Stomach (tissue), 9 donors: ENCODE data around the gene ZGRF1. TPM values are rescaled to one million over a fixed set of nuclear protein-coding genes. Genes with fewer than 3 reads are reported as not detected.

Experiments
- DNase-seq, 2 donors: peaks; one replicate each; pipeline versions ENCODE4 v3.0.0 to v3.0.0-alpha.2; 2013 to 2019
- H3K27ac ChIP-seq, 5 donors: fragments of 200-600 bp in 4 of 5; sonication (generic) in 4 of 5; one replicate each; pipeline ENCODE4 v1.5.1; 2013 to 2019; ENCODE audit warnings: mild to moderate bottlenecking in 1 of 5, moderate library complexity in 1 of 5
- H3K27me3 ChIP-seq, 3 donors: fragments of 200-600 bp; sonication (generic); one replicate each; pipeline ENCODE4 v1.5.1; 2017 to 2019; ENCODE audit warnings: mixed run types in 1 of 3
- H3K36me3 ChIP-seq, 4 donors: fragments of 200-600 bp; sonication (generic); 1 replicate in 3 of 4; 2 replicates in 1 of 4; pipeline ENCODE4 v1.5.1; 2016 to 2019
- H3K4me1 ChIP-seq, 4 donors: fragments of 200-600 bp; sonication (generic); one replicate each; pipeline ENCODE4 v1.5.1; 2016 to 2019
- H3K4me3 ChIP-seq, 4 donors: fragments of 200-600 bp; sonication (generic) in 3 of 4; one replicate each; pipeline ENCODE4 v1.5.1; 2016 to 2019; ENCODE audit warnings: mild to moderate bottlenecking in 1 of 4
- H3K9me3 ChIP-seq, 4 donors: fragments of 200-600 bp; sonication (generic); one replicate each; pipeline ENCODE4 v1.5.1; 2016 to 2019
- EP300 ChIP-seq: sonication (generic); formaldehyde crosslinking; IDR thresholded peaks from one replicate; pipeline ENCODE4 v1.6.1; 2017; ENCODE audit warnings: antibody characterized with exemption
- POLR2A ChIP-seq, 4 donors: fragments of 450-650 bp; IDR thresholded peaks; one replicate each; pipeline ENCODE4 v1.6.1; 2016; ENCODE audit warnings: antibody characterized with exemption in 4 of 4, control low read depth in 2 of 4, mild to moderate bottlenecking in 1 of 4, moderate library complexity in 1 of 4
- POLR2AphosphoS5 ChIP-seq, 3 donors: sonication (generic); formaldehyde crosslinking; IDR thresholded peaks; one replicate each; pipeline ENCODE4 v1.6.1; 2016; ENCODE audit warnings: antibody characterized with exemption in 3 of 3
- WGBS, 5 donors: extraction: QIAGEN DNeasy Blood & Tissue Kit in 3 of 5; methylation state at CpG; one replicate each; pipeline versions ENCODE4 v1.1.5 to v1.1.7; 2013 to 2018; 5-methylcytosine and 5-hydroxymethylcytosine counted together
- intact Hi-C: fragments of 100-400 bp; cut with DNase I; formaldehyde crosslinking; loops from one replicate; pipeline ENCODE4 v1.15.1; 2023; ENCODE audit warnings: low total_unique reads
- polyA plus RNA-seq, 3 donors: library from polyadenylated mRNA; stranded (reverse); fragments of 200-250 nt; gene quantifications; one replicate each; pipeline ENCODE4 v1.2.3, GENCODE V29; 2013
- total RNA-seq, 5 donors: library from RNA; depleted of rRNA; stranded (reverse); fragments of >200 nt; gene quantifications; one replicate each; pipeline versions ENCODE4 v1.1.0 to v1.2.3, GENCODE V29; 2014 to 2016
- TF ChIP-seq, protein P1 (sequence below), 7 experiments: fragments of 450-650 bp in 4 of 7; fragments of 200-600 bp in 3 of 7; sonication (generic) in 3 of 7; IDR thresholded peaks; one replicate each; pipeline ENCODE4 v1.5.1; 2016 to 2019; ENCODE audit warnings: antibody characterized with exemption in 7 of 7, control low read depth in 2 of 7, mild to moderate bottlenecking in 1 of 7
- donor health status: healthy with polysubstance abuse.
- donor health status: Bipolar disorder and iron deficiency.
- donor health status: healthy.

Gene ZGRF1
- total and polyA plus RNA-seq, 8 donors, result 0.46 to 20.6 (median 3.0) TPM

DNA sequence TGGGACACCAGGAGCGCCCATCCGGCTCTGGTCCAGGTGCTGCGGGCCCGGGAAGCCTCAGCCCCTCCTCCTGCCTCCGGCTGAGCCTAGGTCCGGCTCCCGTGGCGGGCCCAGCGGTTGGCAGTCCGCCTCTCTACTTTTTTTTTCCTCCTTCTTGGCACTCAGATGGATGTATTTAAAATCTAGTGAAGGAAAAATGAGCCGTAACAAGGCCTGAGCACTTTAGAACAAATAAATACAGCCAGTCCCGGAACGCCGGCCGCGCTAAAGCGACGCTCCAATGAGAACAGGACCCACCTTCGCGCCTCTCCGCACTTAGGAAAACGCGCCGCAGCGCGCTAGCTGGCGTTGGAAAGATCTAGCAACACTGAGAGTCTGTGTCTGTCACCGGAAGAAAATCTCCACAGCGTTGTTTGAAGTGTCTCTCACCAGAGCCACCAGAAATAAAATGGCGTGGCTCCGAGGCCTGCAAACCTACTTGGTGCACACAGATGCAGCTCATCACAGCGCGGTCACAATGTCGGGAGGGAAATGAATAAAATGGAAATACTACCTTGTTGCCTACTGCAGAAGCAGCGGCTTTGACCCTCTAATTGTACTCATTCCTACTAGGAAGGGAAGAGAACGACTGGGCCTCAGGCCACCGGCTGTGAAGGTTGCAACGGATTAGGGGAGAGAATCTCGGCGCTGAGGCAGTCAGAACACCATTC lies 125.5 kb downstream of the ZGRF1 start:
- TF ChIP-seq POLR2AphosphoS5 (IDR thresholded peaks at IDR 0.05) (no peak), EP300 (no peak), POLR2A (IDR thresholded peaks at IDR 0.05) (no peak)
- TF ChIP-seq, protein P1, sequence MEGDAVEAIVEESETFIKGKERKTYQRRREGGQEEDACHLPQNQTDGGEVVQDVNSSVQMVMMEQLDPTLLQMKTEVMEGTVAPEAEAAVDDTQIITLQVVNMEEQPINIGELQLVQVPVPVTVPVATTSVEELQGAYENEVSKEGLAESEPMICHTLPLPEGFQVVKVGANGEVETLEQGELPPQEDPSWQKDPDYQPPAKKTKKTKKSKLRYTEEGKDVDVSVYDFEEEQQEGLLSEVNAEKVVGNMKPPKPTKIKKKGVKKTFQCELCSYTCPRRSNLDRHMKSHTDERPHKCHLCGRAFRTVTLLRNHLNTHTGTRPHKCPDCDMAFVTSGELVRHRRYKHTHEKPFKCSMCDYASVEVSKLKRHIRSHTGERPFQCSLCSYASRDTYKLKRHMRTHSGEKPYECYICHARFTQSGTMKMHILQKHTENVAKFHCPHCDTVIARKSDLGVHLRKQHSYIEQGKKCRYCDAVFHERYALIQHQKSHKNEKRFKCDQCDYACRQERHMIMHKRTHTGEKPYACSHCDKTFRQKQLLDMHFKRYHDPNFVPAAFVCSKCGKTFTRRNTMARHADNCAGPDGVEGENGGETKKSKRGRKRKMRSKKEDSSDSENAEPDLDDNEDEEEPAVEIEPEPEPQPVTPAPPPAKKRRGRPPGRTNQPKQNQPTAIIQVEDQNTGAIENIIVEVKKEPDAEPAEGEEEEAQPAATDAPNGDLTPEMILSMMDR (IDR thresholded peaks at IDR 0.05), result no peak
- no peaks in the 10 kb centered on the region for H3K36me3 ChIP-seq
- H3K27ac ChIP-seq, result no peak overlapping the region
- H3K9me3 ChIP-seq, result peaks cover 0 to 6% (median 0%) of the 10 kb centered on the region in 4 donors
- peak in 1 of 2 donors; percentile 41 for DNase-seq
- intact Hi-C loops, result no loop called here
- WGBS, 5 donors, result 11 to 32% (median 12%) methylated on average over 38 to 40 of the region's 40 CpGs
- peaks cover 43 to 53% (median 48%) of the 10 kb centered on the region in 4 donors for H3K4me1 ChIP-seq
- peak overlapping the region in 3 of 4 donors; percentile 6 to 39 (median 31) for H3K4me3 ChIP-seq
- peaks cover 28 to 100% (median 91%) of the 10 kb centered on the region in 3 donors for H3K27me3 ChIP-seq

DNA sequence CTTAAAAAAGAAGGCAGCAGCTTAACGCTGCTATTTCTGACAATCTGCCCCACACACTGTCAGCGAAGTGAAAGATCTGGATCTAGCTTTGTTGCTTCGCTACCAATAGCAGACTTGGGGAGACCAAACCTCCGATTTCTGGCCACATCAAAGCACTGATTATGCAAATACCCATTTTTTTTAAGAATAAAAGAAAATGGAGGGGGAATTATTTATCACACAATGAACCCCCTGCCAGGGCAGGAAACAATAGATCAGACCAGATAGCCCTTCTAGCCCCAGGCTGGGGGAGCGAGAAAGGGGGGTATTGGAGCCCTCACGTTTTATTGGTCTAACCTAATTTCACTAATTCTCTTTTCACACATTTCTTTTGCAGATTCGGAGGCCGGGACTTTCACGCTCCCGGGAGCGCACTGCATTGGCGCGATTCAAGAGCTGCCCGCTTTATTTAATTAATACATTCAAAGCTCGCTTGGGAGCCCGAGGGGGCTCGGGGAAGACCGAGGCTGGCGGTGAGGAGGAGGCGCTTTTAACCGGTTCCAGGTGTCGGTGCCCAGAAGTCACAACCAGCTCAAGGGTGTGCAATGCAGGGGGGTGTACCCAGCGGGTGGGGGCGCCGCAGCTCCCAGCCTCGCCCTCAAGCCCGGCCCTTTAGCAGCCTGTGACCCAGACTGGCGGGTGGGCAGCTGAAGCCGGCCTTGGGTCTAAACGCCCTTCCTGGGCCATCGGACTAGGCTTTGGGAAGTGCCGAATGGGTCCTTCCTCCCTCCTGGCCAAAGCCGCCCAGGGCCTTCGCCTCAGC lies 126.2 kb downstream of the ZGRF1 start:
- 2 to 8% (median 5%) methylated on average over 10 to 34 of the region's 34 CpGs for WGBS, 5 donors
- Histone ChIP-seq H3K27ac (no peak overlapping the region), H3K27me3 (peaks cover 26 to 100% (median 86%) of the 10 kb centered on the region in 3 donors), H3K4me1 (peaks cover 35 to 45% (median 40%) of the 10 kb centered on the region in 4 donors), H3K9me3 (peaks cover 0 to 6% (median 0%) of the 10 kb centered on the region in 4 donors), H3K36me3 (no peaks in the 10 kb centered on the region), H3K4me3 (peak overlapping the region; percentile 11 to 39 (median 24))
- TF ChIP-seq POLR2AphosphoS5 (IDR thresholded peaks at IDR 0.05) (no peak), EP300 (no peak), POLR2A (IDR thresholded peaks at IDR 0.05) (no peak)
- TF ChIP-seq, protein P1 (IDR thresholded peaks at IDR 0.05), result no peak
- no peak for DNase-seq
- intact Hi-C loops, result no loop called here

DNA sequence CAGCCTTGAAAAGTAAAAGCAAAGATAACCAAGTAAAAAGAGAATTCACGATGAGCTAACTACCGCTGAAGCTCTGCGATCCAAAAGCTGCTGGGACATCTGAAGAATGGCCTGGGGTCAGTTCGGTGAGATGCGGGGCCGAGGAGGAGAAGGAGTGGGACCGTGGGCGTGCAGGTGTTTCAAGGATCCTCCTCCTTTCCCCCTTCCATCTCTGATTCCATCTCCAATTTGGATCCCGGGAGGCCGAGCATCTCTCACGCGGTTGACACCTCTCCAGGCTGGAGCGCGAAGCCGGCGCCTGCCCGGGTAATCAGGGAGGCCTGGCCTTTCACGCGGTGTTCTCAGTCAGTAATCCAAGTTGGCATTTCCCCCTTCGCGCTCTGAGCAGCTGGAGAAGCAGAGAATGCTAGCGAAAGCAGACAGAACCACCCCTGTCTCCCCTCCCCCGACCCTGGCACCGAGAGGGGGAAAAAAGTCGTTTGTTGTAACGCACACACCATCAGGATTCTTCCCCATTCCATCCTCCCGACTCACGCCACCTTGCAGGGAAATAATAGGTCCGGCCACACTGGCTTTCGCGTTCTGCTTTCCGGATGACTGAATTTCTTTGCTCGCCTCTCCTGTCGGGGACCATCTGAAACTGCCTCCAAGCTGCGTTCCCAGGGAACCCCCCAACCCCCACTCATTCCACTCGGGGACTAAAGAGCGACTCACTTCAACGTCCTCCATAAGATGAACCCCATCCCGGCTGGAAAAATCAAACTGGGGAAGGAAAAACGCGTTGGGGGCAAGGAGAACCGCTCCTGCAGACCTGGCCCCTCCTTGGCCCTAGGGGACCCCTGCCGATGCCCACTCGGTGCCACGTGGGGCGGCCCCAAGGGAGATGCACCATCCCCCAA lies 127.2 kb downstream of the ZGRF1 start:
- Histone ChIP-seq H3K4me3 (peak overlapping the region; percentile 11 to 39 (median 24)), H3K36me3 (no peaks in the 10 kb centered on the region), H3K9me3 (peaks cover 0 to 6% (median 0%) of the 10 kb centered on the region in 4 donors), H3K27ac (no peak overlapping the region), H3K4me1 (peaks cover 25 to 35% (median 31%) of the 10 kb centered on the region in 4 donors), H3K27me3 (peaks cover 17 to 100% (median 76%) of the 10 kb centered on the region in 3 donors)
- peak in 1 of 2 donors; percentile 44 for DNase-seq
- intact Hi-C loops, result no loop called here
- 4 to 9% (median 6%) methylated on average over 40 to 46 of the region's 46 CpGs for WGBS, 5 donors
- TF ChIP-seq POLR2A (IDR thresholded peaks at IDR 0.05), result no peak
- TF ChIP-seq POLR2AphosphoS5 (IDR thresholded peaks at IDR 0.05), result no peak
- TF ChIP-seq, protein P1 (IDR thresholded peaks at IDR 0.05), result no peak
- TF ChIP-seq EP300, result no peak
